ENCODE data around the gene PRR19.
A peak's percentile ranks its signal among the peaks of the same experiment; 100 is the strongest.

The PRR19 gene

GRCh38 chr19:42303101-42303464 is 1.2 kb downstream of the PRR19 start:
- no peak for ATAC-seq

- no peak for ATAC-seq
These were observed 1.9 kb downstream of the PRR19 start for GRCh38 chr19:42303876-42304275.

- ATAC-seq = no peak
These were observed 4.7 kb downstream of the PRR19 start for GRCh38 chr19:42306646-42307045.

GRCh38 chr19:42309686-42310085 is 7.8 kb downstream of the PRR19 start:
- no peak for ATAC-seq

GRCh38 chr19:42311657-42312056 is 9.7 kb downstream of the PRR19 start:
- ATAC-seq = no peak

- no peak for ATAC-seq
These were observed 10.4 kb downstream of the PRR19 start for GRCh38 chr19:42312370-42312769.

- peak; percentile 64 to 67 for ATAC-seq
These were observed 11.3 kb downstream of the PRR19 start, which contains the start of gene TMEM145 for GRCh38 chr19:42313096-42313839. Gene TMEM145, plus strand, starts transcription at chr19:42313309. Its CDS starts 68 bp downstream, at chr19:42313377.

- ATAC-seq = no peak
These were observed 12.2 kb downstream of the PRR19 start for GRCh38 chr19:42313840-42314755.

GRCh38 chr19:42315024-42315423 is 13.1 kb downstream of the PRR19 start:
- no peak for ATAC-seq

- ATAC-seq = no peak
These were observed 14.6 kb downstream of the PRR19 start for GRCh38 chr19:42316223-42317211.

- ATAC-seq = no peak
These were observed 15.6 kb downstream of the PRR19 start for GRCh38 chr19:42317535-42317934.

GRCh38 chr19:42322305-42322704 is 20.4 kb downstream of the PRR19 start:
- ATAC-seq = no peak

- no peak for ATAC-seq
These were observed 21.5 kb downstream of the PRR19 start for GRCh38 chr19:42323473-42323851.

GRCh38 chr19:42323852-42324654 is 22.1 kb downstream of the PRR19 start:
- ATAC-seq = no peak

GRCh38 chr19:42324655-42325307 is 22.8 kb downstream of the PRR19 start:
- ATAC-seq = no peak

- ATAC-seq = peak; percentile 95
These were observed 23.5 kb downstream of the PRR19 start, which contains the start of gene MEGF8 for GRCh38 chr19:42325308-42325895. Gene MEGF8, plus strand, starts transcription at chr19:42325635. Its CDS starts 609 bp downstream, at chr19:42326244.

- ATAC-seq = peak; percentile 2 to 4
These were observed 24.2 kb downstream of the PRR19 start for GRCh38 chr19:42325896-42326771.

- ATAC-seq = no peak
These were observed 25.0 kb downstream of the PRR19 start for GRCh38 chr19:42326969-42327368.

- no peak for ATAC-seq
These were observed 25.4 kb downstream of the PRR19 start for GRCh38 chr19:42327381-42327780.

GRCh38 chr19:42328106-42328505 is 26.2 kb downstream of the PRR19 start:
- ATAC-seq = no peak
